ENCODE results near the gene DDX24. TPM values are rescaled to one million over a fixed set of nuclear protein-coding genes. Genes with fewer than 3 reads are reported as not detected.

Gene DDX24
- total RNA-seq, 1 donor from 2014 or later = 97.3 TPM

DNA sequence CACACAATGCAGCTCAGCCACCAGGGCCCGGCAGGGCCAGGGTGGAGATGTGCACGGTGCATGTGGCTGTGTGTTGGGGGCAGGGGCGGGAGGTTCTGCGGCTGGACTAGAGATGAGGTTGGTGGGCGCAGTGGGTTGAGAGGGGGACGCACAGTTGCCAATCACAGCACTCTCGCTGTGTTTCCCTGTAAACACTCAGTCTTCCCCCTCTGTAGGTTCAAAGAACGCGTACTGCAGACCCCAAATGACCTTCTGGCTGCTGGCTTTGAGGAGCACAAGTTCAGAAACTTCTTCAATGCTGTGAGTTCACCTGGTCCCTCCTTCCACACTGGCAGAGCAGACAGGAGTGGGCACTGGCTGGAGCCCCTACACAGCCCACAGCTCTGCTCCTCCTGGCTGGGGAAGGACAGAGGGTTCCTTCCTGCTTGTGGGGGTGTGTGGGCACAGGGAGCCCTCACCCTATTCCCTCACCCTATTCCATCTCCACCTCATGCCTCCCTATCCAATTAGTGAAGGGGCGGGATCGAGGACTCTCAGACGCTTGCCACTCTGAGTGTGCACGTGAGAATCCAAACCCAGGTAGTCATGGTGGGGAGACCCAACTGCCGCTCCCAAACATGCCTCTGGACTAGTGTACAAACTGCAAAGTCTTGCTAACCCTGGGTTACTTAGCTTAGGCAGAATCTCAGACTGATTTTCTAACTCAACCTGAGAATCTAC is 37.1 kb downstream of the DDX24 start:
- peaks cover 1% of the 10 kb centered on the region for H3K36me3 ChIP-seq (ENCODE audit: control insufficient read depth, insufficient read depth, low read length)
- no peak overlapping the region for H3K4me3 ChIP-seq (ENCODE audit: low read depth, low read length)
- TF ChIP-seq, protein P1, sequence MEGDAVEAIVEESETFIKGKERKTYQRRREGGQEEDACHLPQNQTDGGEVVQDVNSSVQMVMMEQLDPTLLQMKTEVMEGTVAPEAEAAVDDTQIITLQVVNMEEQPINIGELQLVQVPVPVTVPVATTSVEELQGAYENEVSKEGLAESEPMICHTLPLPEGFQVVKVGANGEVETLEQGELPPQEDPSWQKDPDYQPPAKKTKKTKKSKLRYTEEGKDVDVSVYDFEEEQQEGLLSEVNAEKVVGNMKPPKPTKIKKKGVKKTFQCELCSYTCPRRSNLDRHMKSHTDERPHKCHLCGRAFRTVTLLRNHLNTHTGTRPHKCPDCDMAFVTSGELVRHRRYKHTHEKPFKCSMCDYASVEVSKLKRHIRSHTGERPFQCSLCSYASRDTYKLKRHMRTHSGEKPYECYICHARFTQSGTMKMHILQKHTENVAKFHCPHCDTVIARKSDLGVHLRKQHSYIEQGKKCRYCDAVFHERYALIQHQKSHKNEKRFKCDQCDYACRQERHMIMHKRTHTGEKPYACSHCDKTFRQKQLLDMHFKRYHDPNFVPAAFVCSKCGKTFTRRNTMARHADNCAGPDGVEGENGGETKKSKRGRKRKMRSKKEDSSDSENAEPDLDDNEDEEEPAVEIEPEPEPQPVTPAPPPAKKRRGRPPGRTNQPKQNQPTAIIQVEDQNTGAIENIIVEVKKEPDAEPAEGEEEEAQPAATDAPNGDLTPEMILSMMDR (IDR thresholded peaks at IDR 0.05; ENCODE audit: insufficient read depth, low read length, poor library complexity, severe bottlenecking) = no peak
- DNase-seq (ENCODE audit: low read depth) = no peak
- no peaks in the 10 kb centered on the region for H3K27me3 ChIP-seq (ENCODE audit: control insufficient read depth, insufficient read depth, low read length)

DNA sequence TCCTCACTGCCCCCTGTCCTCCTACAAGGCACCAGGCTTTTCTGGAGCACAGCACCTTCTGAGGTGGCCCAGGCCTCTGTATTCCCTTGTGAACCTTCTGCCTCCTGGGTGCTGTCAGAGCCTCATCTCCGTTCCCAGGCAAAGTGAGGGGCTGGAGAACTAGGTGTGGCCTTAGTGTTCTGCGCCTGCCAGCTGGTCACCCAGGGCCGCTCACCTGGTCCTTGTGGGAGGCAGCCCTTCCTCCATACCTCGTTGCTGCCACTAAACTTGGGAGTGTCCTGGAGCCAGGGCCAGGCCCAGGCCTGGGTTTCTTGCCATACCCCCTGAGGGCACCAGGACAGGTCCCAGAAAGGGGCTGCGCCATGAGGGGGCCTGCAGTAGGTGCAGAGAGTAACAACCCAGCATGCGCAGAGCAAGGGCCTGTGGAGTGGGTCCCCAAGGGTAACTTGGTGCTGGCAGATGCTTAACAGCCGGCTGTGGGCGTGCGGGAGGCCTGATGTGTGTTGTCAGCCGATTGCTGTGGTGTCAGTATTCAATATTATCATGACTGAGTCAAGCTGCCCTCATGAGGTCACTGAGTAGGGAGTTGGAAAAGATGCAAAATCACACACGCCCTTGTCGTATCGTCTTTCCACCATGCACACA is 37.8 kb downstream of the DDX24 start:
- no peak for DNase-seq (ENCODE audit: low read depth)
- Histone ChIP-seq H3K36me3 (ENCODE audit: control insufficient read depth, insufficient read depth, low read length) (peaks cover 1% of the 10 kb centered on the region), H3K27me3 (ENCODE audit: control insufficient read depth, insufficient read depth, low read length) (no peaks in the 10 kb centered on the region), H3K4me3 (ENCODE audit: low read depth, low read length) (no peak overlapping the region)
- TF ChIP-seq, protein P1 (IDR thresholded peaks at IDR 0.05; ENCODE audit: insufficient read depth, low read length, poor library complexity, severe bottlenecking) = no peak

DNA sequence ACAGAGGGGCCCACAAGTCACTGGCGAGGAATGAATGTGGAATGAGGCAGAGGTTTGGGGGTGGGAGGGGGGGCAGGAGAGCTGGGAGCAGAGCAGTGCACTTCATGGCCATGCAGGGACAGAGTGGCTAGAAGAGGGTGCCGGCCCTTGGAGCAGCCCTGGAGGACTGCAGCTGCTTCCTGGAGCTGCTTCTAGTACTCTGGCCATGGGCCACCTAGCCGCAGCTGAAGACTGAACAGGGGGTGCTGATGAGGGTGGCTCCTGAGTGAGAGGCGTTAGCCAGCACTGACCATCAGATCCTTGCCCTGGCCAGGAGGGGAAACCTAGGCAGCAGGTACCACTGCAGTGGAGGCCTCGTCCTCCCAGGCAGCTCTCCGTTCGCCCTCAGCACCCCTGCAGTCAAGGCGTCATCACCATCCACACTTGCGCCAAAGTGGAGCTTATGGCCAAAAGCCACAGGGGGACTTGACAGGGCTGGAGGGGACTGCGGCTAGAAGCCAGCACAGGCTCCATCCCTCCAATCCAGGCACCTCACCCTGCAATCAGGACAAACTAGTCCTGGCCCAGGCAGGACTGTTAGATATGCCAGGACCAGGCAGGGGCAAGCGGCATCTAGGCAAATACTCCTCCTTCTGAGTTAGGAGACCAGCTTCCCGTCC is 38.4 kb downstream of the DDX24 start:
- H3K27me3 ChIP-seq (ENCODE audit: control insufficient read depth, insufficient read depth, low read length) = no peaks in the 10 kb centered on the region
- TF ChIP-seq, protein P1 (IDR thresholded peaks at IDR 0.05; ENCODE audit: insufficient read depth, low read length, poor library complexity, severe bottlenecking) = no peak
- H3K36me3 ChIP-seq (ENCODE audit: control insufficient read depth, insufficient read depth, low read length) = peaks cover under 1% of the 10 kb centered on the region
- DNase-seq (ENCODE audit: low read depth) = no peak
- H3K4me3 ChIP-seq (ENCODE audit: low read depth, low read length) = no peak overlapping the region

DNA sequence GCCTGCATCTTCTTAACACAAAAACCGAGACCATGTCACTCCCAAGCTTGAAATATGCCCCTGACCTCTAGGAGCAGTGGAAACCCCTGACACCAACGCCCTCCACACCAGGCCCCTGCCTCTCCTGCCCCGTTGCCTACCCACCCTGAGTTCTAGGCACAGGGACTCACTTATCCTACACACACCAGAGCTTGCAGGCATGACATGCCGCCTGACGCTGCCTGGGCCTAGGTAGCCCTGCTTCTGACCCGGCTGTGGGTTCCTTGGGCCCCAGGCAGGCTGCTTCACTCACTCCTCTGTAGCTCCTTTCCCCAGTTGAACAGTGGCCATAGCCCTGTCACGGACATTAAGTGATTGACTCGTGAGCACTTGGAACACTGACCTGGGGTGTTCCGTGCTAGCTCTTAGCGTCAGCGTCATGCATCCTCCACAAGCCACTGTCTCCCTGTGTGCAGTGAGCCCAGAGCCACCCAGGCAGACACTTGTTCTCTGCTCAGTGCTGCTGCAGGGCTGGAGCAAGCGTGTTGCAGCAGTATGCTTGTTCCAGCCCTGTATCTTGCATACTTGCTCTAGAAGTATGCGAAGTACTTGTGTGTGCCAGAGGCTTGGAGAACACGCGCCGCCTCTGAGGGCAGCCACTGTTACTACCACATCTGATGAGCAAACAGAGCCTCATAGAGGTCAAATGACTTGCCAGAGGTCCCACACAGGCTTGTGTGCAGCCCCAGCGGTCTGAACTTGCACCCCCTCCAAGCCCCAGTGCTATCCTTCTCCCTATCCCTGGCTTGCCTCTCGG is 39.3 kb downstream of the DDX24 start:
- Histone ChIP-seq H3K4me3 (ENCODE audit: low read depth, low read length) (no peak overlapping the region), H3K27me3 (ENCODE audit: control insufficient read depth, insufficient read depth, low read length) (no peaks in the 10 kb centered on the region), H3K36me3 (ENCODE audit: control insufficient read depth, insufficient read depth, low read length) (no peaks in the 10 kb centered on the region)
- DNase-seq (ENCODE audit: low read depth) = no peak
- TF ChIP-seq, protein P1 (IDR thresholded peaks at IDR 0.05; ENCODE audit: insufficient read depth, low read length, poor library complexity, severe bottlenecking) = no peak

DNA sequence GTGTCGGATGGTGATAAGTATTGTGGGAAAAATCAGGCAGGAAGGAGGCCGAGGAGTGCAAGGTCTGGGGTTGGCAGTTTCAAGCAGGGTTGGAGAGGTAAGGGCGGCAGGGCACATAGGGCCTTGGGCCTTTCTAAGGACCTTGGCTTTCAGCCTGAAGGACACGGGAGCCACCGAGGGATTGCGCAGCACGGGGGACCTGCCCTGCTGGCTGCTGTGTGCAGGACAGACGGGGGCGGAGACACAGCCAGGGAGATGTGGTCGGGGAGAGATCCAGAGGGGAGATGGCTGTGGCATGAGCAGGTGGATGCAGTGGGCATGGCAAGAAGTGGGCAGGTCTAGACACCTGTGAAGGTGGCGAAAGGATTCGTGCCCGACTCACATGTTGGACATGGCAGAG is 40.2 kb downstream of the DDX24 start:
- H3K36me3 ChIP-seq (ENCODE audit: control insufficient read depth, insufficient read depth, low read length) = no peaks in the 10 kb centered on the region
- no peak for DNase-seq (ENCODE audit: low read depth)
- no peaks in the 10 kb centered on the region for H3K27me3 ChIP-seq (ENCODE audit: control insufficient read depth, insufficient read depth, low read length)
- TF ChIP-seq, protein P1 (IDR thresholded peaks at IDR 0.05; ENCODE audit: insufficient read depth, low read length, poor library complexity, severe bottlenecking) = no peak
- H3K4me3 ChIP-seq (ENCODE audit: low read depth, low read length) = no peak overlapping the region

Measured in kidney epithelial cell (primary cell).